ENCODE results near the gene MEOX2. TPM values are rescaled to one million over a fixed set of nuclear protein-coding genes. Genes with fewer than 3 reads are reported as not detected.
A peak's percentile ranks its signal among the peaks of the same experiment; 100 is the strongest.

Gene MEOX2
- polyA plus RNA-seq, 4 donors, result 2.0 to 4.5 (median 2.6) TPM

DNA sequence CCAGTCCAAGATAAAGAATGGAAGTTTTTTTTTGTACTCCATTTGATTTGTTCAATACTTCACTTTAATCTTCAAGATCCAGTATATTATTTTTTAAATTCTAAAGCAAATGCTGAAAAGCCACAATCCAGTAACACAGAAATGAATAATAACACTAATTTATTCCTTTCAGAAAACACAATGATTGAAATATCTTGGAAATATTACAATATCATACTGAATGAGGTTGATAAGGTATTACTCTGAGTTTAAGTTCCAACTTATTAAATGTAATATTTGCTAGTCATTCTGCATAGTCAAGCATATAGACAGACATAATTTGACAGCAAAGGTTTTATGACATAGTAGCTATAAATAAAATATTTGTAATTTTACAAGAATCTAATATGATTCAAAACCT lies 4.4 kb downstream of the MEOX2 start:
- DNase-seq (ENCODE audit: low read depth in 4 of 4, low spot score in 3 of 4), result no peak

DNA sequence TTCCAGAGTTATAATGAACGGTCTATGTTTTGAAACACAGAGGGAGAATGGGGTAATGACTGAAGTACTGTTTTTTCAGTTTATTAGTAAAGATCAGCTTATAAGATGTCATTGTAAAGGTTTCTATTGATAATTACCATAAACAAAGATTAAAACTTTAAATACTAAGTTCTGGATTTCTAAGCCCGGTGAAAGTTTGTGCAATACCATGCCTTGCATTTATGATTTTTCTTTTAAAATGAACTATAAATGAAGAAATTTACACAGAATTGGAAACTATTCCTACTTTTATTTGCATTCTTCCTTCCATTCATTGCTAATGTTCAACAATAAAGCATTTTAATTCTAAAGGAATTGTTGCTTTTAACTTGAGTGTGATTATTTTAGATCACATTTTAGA lies 4.9 kb downstream of the MEOX2 start:
- DNase-seq (ENCODE audit: low read depth in 4 of 4, low spot score in 3 of 4), result no peak

DNA sequence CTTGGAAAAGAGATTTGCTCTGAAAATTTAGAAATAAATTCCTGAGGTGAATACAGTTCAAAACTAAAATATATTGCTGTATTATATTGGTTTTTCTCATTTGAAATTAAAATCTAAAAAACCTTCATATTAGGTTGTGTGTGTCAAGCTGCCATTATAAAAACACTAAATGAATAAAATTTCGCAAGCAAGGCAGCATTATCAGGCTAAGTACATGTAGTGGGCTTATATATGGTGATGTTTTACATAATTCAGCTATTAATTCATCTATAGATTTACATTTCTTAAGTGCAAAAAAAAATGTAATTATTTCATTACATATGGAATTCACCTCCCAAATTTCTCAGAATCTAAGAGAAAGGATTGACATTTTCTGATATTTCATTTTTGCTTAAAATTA lies 5.3 kb downstream of the MEOX2 start:
- no peak for DNase-seq (ENCODE audit: low read depth in 4 of 4, low spot score in 3 of 4)

DNA sequence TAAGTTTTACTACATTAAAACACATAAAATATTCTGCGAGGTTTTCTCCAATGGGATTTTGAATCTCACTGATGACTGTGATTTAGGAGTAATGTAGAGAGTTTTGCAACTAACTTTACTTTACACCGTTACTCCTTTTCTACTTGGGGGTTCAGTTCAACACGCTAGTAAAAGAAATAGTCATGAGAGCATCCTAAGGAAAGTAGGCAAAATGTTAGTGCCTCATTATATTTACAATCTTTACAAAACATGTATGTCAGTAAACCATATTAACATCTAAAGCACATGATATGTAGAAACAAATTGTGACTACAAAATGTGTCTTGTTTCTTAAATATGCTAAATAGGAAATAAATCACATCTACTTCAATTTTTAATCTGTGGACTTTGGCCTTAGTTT lies 6.0 kb downstream of the MEOX2 start:
- no peak for DNase-seq (ENCODE audit: low read depth in 4 of 4, low spot score in 3 of 4)

DNA sequence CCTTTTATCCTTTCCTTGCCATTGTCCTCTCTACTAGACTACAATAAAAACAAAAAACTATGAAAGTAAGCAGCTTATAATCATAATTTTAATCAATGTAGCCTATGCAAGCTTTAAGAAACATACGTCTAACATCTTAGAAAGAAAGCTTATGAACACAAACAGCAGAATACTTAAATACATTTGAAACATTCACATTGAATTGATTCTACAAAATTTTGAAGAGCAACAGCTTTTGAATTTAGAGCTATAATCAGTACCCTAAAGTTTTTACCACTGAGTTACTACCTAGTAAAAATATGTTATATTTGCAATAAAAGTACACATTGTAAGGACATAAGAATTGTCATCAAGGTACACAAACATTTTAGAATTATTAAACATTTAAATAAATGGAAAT lies 7.2 kb downstream of the MEOX2 start:
- DNase-seq (ENCODE audit: low read depth in 4 of 4, low spot score in 3 of 4), result no peak

DNA sequence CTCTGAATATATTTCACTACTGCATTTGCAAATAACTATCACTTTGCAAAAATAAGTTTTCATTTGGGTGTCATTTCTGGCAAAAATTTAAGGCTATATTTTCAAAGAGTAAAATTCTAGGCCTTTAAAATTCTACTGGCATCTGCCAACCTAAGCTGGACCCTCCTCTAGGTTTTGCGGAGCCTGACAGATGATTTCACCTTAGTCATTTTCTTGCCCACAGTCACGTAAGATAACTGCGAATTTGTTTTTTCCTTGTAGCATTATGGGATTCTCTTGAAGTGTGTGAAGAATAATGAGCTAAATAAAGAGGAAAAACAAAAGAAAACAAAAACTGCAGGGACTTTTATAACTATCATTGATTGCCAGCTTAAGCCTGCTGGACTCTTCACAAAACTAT lies 7.8 kb downstream of the MEOX2 start:
- no peak for DNase-seq (ENCODE audit: low read depth in 4 of 4, low spot score in 3 of 4)

DNA sequence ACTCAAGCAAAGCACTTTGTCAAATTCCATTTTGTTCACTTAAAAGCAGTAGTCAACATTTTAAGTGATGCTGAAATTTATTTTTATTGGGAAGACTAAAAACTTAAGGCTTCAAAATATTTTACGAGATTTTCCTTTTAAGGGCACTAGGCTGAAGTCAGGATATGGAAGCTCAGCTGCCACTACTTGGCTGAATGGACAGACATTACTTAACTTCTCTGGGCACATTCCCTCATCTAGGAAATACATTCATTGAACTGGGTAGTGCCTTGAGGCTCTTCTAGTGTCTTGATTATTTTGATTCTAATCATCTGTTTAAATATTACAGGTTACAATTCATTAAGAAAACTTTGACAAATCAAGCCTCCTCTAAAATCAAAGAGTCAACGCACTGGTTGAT lies 11.1 kb downstream of the MEOX2 start:
- no peak for DNase-seq (ENCODE audit: low read depth in 4 of 4, low spot score in 3 of 4)

DNA sequence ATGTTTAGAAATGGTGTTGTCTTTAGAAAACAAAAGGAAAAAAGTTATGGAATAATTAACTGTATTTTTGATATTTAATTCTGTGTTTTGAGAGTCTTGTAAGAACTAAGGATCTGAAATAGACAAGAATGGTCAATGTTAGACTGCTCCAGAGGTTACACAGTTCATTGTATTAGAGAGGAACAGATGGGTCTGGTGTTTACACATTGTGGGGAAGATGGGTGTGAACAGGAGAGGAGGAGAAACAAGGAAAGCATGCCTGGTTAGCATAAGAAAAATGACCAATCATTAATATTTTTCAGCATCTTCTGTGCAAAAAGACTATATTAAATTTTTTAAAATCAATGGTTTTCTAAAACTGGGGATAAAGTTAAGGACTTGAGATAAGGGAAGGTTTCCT lies 11.9 kb downstream of the MEOX2 start:
- DNase-seq (ENCODE audit: low read depth in 4 of 4, low spot score in 3 of 4), result no peak

DNA sequence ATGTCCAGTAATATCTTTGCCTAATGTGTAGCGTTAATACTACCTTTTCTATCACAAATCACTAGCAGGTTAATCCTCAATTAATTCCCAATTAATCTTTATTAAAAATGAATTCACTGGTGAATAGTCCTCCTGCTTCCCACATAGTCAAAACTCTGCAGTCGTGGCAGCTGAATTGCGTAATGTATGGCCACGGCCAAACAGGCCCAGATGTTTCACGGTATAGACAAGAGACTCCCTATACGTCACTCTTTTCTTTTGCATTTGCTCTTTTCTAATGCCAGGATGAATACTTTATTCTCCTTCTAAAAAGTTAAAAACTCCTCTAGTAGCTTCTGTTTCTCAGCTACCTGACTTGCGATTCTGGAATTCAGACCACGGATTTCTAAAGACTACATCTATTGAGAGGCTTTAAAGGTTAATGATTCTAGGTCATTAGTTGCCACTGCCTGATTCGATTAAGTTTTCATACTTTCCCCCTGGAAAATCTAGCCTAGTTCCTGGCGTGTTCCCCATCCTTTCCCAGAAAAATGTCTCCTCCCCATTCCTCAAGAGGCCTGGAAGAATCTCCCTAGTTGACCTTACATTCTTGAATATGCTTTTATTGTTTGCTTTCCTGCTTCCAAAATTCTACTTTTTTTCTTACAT lies 16.9 kb downstream of the MEOX2 start:
- no peak for DNase-seq (ENCODE audit: low read depth in 4 of 4, low spot score in 3 of 4)

DNA sequence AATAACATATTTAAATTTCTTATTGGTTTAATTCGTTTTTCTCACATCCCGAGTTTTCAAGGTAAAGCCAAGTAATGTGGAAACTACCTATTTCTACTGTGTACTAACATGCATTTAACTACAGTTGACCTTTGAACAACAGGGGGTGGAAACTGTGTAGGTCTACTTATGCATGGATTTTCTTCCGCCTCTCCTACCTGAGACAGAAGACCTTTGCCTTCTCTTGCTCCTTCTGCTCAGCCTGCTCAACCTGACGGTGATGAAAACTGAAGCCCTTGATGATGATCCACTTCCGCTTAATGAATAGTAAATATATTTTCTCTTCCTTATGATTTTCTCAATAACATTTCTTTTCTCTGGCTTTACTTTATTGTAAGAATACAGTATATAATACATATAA lies 18.5 kb downstream of the MEOX2 start:
- no peak for DNase-seq (ENCODE audit: low read depth in 4 of 4, low spot score in 3 of 4)

DNA sequence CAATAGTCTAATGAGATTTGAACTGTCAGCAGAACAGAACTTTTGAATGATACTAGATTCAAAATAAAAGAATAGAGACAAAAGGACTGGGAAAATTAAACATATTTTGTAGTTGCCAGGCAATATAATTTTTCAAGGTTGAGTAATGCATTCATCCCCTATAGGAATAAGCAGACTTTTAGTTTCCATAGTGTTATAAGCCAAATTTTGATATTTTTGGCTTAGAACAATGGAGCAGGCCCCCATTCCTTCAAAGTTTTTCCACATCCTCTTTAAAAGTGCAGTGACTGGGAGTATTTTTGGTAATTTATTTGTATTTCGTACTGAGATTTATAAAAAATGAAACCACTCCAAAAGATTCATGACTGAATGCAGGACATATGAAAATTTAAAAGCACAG lies 24.0 kb downstream of the MEOX2 start:
- no peak for DNase-seq (ENCODE audit: low read depth in 4 of 4, low spot score in 3 of 4)

DNA sequence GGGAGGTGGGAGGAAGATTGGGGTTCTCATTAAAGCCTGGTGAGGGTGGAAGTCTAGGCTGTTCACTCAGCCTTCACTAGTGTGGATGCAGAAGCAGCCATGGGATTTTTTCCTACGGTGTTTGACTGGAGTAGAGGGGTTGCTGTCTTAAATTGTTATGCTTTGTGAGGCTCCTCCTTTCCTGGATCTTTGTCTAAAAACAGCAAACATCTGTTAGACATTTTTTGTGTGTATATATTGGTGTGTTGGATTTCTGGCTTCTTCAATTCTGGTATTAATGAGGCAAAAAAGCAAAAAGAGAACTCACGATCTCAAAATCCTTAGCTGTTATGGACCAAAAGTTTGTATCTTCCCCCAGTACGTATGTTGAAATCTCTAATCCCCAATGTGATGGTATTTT lies 28.2 kb downstream of the MEOX2 start:
- no peak for DNase-seq (ENCODE audit: low read depth in 4 of 4, low spot score in 3 of 4)

DNA sequence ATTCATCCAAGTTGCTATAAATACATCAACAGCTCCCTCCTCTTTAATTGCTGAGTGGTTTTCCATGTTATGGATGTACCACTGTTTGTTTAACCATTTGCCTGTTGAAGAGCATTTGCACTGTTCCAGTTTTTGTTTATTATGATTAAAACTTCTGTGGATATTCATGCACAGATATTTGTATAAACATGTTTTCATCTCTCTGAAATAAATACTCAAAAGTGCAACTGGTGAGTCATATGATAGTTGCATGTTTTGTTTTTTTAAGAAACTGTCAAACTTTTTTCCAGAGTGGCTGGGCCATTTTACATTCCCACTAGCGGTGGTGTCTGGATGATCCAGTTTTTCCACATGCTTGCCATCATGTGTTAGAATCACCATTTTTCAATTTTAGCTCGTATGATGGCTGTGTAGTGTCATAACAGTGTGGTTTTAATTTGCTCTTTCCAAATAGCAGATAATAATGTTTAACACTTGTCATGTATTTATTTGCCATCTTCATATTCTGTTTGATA lies 33.6 kb downstream of the MEOX2 start:
- DNase-seq (ENCODE audit: low read depth in 4 of 4, low spot score in 3 of 4), result no peak

DNA sequence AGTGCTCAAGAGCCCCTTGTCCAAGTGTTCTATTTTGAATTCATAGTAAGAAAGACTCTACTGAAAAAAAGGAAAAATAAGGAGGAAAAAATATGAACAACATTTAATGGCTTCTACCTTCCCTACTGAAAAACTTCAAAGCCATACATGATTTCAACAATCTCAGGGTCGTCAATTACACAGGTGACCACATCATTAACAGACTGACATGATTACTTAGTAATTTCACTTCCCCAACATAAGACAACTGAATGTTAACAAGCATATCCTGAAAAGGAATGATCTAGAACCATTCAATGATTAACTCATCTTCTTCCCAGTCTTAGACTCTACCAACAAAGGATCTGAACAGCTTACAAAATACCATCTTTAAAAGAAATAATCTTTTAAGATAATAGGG lies 34.8 kb downstream of the MEOX2 start:
- no peak for DNase-seq (ENCODE audit: low read depth in 4 of 4, low spot score in 3 of 4)

DNA sequence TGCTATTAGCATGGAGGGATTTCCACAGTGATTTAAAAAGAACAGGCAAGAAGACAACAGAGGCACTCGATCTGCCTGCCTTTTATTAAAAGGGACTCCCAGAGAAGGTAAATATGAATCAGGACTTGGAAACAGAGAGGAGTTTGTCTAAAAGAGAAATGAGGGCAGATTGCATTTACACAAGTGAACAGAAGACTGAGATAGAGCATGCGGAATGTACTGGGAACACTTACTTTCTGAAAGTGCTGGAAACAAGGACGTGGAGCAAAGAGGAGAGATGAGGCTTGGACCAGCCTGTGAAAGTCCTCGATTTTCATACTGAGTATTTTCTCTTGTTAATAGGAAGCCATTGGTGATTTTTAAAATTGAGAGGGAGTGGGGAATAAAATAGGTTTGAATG lies 35.7 kb downstream of the MEOX2 start:
- no peak for DNase-seq (ENCODE audit: low read depth in 4 of 4, low spot score in 3 of 4)

DNA sequence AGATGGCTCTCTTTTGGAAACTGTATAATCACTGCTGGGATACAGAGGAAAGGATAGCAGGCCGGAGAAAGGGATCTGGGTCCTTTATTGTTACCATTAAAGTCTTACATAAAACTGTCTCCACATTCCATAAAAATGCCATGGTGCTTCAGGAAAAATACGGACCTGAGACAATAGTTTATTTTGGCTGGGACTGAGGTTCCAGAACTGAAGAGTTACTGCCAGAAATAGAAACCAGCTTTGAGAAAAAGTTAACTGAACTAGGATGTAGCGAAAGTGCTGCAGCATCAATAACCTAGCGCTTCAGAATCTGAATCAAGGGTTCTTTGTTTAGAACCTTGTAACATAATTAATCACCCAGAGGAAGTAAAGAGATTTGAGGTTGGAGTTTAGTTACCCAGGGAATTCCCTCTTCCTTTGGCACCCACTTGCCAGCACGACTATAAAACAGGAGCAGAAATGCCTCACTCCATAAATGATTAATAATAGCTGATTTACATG lies 38.0 kb downstream of the MEOX2 start:
- peak; percentile 5 to 40 (median 31) for DNase-seq (ENCODE audit: low read depth in 4 of 4, low spot score in 3 of 4)

DNA sequence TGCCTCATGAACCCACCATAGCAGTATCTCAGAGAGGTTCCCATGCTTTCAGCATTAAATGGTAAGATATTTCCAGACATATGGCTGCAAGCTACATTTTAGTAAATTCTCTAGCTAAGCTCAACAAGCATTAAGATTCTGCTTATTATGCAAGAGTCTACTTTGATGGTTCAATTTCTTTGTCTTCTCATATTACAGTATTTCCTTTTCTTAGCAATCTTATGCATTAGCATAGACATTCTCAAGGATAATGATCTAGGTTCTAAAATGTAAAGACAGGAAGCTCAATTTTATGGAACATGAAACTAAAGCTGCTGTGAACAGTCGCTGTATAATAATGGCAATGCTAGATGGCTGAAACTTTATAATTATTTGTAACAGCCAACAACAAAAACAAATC lies 39.2 kb downstream of the MEOX2 start:
- DNase-seq (ENCODE audit: low read depth in 4 of 4, low spot score in 3 of 4), result no peak

DNA sequence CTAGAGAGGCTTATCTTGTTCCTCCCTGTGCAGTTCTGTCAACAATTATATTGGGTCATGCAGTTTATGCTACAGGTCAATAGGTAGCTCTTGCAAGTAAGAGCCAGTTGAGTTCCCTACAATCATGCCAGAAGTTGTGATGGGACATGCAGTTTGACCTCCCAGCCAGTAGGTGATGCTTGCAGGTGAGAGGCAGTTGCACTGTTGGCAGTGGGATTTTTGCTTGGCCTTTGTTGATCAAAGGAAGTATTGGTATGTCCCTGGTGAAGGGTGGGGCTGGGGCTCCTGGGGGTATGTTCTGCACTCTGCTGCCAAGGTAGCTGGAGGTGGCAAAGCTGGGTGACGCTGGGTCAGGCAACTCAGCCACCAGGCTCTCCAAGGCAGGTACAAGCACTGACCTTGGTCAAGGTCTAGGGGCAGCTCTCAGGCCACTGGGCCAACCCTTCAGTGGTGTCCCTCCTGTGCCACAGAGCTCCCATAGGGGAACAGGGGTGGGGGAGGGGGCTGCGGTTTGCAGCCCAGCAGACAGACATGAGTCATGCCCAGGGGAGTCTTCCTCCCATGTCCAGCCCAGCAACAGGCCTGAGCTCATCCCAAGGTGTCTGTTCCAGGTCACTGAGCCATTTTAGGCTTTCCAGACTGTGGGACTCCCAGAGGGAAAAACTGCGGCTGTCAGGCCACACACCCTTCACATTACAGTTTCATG lies 43.3 kb downstream of the MEOX2 start:
- no peak for DNase-seq (ENCODE audit: low read depth in 4 of 4, low spot score in 3 of 4)

DNA sequence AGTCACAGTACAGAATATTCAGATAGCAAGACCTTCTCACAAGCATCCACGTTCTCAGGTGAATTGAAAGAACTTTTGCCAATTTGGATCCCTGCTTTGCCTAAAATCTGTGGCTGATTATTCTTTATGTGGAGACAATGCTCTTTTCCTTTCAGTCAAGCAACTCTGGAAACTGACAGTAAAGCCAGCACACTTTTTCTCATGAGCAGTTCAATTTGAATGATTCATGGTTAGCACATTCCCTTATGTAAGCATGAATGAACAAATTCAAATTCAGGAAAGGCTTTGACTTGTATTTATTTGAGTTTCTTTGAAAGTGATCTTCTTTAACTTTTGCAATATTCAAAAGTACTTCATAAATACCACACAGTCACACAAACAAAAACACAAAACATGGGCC lies 57.6 kb downstream of the MEOX2 start:
- no peak for DNase-seq (ENCODE audit: low read depth in 4 of 4, low spot score in 3 of 4)

DNA sequence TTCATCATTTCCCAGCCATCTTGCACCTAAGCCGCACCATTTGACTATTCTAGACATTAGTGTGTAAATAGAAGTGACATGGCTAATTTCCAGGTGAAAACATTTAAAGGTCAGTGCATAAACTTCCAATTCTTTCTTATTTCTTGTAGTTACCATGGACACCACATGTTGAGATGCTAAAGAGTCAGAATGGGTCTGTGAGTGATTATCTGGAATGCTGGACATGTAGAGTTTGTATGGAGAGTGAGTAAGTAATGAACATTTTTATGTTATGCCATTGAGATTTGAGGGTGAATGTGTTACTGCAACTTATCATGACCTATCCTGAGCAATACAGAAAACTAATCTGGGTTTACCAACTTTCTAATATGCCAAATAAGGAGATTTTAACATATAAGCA lies 60.4 kb downstream of the MEOX2 start:
- no peak for DNase-seq (ENCODE audit: low read depth in 4 of 4, low spot score in 3 of 4)

DNA sequence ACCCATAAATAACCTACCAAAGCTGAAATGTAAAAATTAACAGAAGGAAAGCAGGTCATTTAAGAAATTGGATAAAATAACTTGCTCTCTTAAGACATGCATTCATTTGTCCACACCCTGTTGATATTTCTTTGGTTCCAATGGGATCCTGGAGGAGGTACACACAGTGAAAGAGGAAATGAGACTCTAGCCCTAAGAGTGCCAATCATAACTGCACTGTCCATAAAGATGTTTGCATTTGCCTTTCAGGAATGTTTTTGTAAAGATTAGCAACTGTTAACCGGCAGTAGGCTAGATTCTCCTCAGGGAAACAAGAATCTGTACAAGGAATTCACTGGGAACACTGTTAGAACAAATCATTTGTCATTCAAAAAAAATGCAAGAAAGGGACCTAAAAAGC lies 61.0 kb downstream of the MEOX2 start:
- DNase-seq (ENCODE audit: low read depth in 4 of 4, low spot score in 3 of 4), result no peak

DNA sequence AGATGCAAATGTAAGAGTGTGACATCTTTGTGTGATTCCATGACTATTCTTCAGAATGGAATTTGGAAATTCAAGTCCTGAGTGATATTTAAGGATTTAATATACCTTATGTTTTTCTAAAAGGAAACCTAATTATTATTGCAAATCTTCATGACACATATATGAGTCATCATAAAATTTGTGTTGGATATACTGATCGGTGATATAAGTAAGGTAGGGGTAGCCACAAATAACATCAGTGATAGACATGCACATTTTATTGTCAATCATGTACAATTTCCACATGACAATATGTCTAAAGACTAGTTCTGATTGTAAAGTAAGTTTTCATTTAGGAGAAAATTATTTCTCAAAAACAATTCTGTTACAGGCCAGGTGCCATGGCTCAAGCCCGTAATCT lies 65.0 kb downstream of the MEOX2 start:
- DNase-seq (ENCODE audit: low read depth in 4 of 4, low spot score in 3 of 4), result no peak

Measured in right renal pelvis (tissue), 4 donors.